Measurements from ENCODE around the gene TTC33. TPM values are rescaled to one million over a fixed set of nuclear protein-coding genes. Genes with fewer than 3 reads are reported as not detected.
"Not testable (repeated sequence)": the region's sequence is repeated elsewhere in the genome, so short reads cannot be mapped to it uniquely, and the experiment has no call there.

TTC33 gene
- total RNA-seq, 1 donor from 2014 or later: 15.2 TPM

- peak; percentile 67 for ATAC-seq (ENCODE audit: poor library complexity)
- intact Hi-C loops (cut with DNase I): no loop called here
- DNase-seq: no peak
Observed at GRCh38 chr5:40736103-40736875, 19.5 kb downstream of the TTC33 start.

- no peak for DNase-seq
- intact Hi-C loops (cut with DNase I): no loop called here
- ATAC-seq (ENCODE audit: poor library complexity): no peak
Observed at GRCh38 chr5:40735609-40736008, 20.2 kb downstream of the TTC33 start.

- ATAC-seq (ENCODE audit: poor library complexity): no peak
- intact Hi-C loops (cut with DNase I): no loop called here
- DNase-seq: no peak
Observed at GRCh38 chr5:40734986-40735385, 20.8 kb downstream of the TTC33 start.

GRCh38 chr5:40733879-40734563 is 21.7 kb downstream of the TTC33 start:
- ATAC-seq (ENCODE audit: poor library complexity) (peak; percentile 70), DNase-seq (no peak)
- intact Hi-C loops (cut with DNase I): no loop called here

GRCh38 chr5:40733434-40733833 is 22.3 kb downstream of the TTC33 start:
- ATAC-seq (ENCODE audit: poor library complexity): no peak
- no peak for DNase-seq
- intact Hi-C loops (cut with DNase I): no loop called here

- intact Hi-C loops (cut with DNase I): not testable (repeated sequence)
Observed at GRCh38 chr5:40722497-40722911, 33.3 kb downstream of the TTC33 start.

GRCh38 chr5:40720069-40720468 is 35.7 kb downstream of the TTC33 start:
- intact Hi-C loops (cut with DNase I): no loop called here
- ATAC-seq (ENCODE audit: poor library complexity) (no peak), DNase-seq (no peak)

More at GRCh38 chr5:40722497-40722911, 33.3 kb downstream of the TTC33 start:
- not testable (repeated sequence) for ATAC-seq (ENCODE audit: poor library complexity); DNase-seq

GRCh38 chr5:40717281-40717680 is 38.5 kb downstream of the TTC33 start:
- no peak for ATAC-seq (ENCODE audit: poor library complexity)

GRCh38 chr5:40716590-40716989 is 39.2 kb downstream of the TTC33 start:
- ATAC-seq (ENCODE audit: poor library complexity) (no peak), DNase-seq (no peak)
- intact Hi-C loops (cut with DNase I): no loop called here

More at GRCh38 chr5:40717281-40717680, 38.5 kb downstream of the TTC33 start:
- DNase-seq: no peak
- intact Hi-C loops (cut with DNase I): no loop called here

- intact Hi-C loops (cut with DNase I): no loop called here
- ATAC-seq (ENCODE audit: poor library complexity) (no peak), DNase-seq (no peak)
Observed at GRCh38 chr5:40716000-40716399, 39.8 kb downstream of the TTC33 start.

- ATAC-seq (ENCODE audit: poor library complexity): no peak
- intact Hi-C loops (cut with DNase I): no loop called here
- DNase-seq: no peak
Observed at GRCh38 chr5:40714001-40714400, 41.8 kb downstream of the TTC33 start.

- intact Hi-C loops (cut with DNase I); DNase-seq: not testable (repeated sequence)
Observed at GRCh38 chr5:40710575-40710974, 45.2 kb downstream of the TTC33 start.

GRCh38 chr5:40705484-40705883 is 50.3 kb downstream of the TTC33 start:
- ATAC-seq (ENCODE audit: poor library complexity); intact Hi-C loops (cut with DNase I); DNase-seq: not testable (repeated sequence)

More at GRCh38 chr5:40710575-40710974, 45.2 kb downstream of the TTC33 start:
- ATAC-seq (ENCODE audit: poor library complexity): not testable (repeated sequence)

- ATAC-seq (ENCODE audit: poor library complexity); intact Hi-C loops (cut with DNase I); DNase-seq: not testable (repeated sequence)
Observed at GRCh38 chr5:40702027-40702426, 53.7 kb downstream of the TTC33 start.

GRCh38 chr5:40700116-40700782 is 55.5 kb downstream of the TTC33 start:
- DNase-seq (no peak), ATAC-seq (ENCODE audit: poor library complexity) (no peak)
- intact Hi-C loops (cut with DNase I): no loop called here

GRCh38 chr5:40694433-40694832 is 61.3 kb downstream of the TTC33 start:
- ATAC-seq (ENCODE audit: poor library complexity) (no peak), DNase-seq (no peak)
- intact Hi-C loops (cut with DNase I): no loop called here

- no peak for ATAC-seq (ENCODE audit: poor library complexity)
- no peak for DNase-seq
- intact Hi-C loops (cut with DNase I): no loop called here
Observed at GRCh38 chr5:40691894-40692293, 63.9 kb downstream of the TTC33 start.

- ATAC-seq (ENCODE audit: poor library complexity) (no peak), DNase-seq (no peak)
- intact Hi-C loops (cut with DNase I): no loop called here
Observed at GRCh38 chr5:40690267-40690666, 65.5 kb downstream of the TTC33 start.

GRCh38 chr5:40689438-40689837 is 66.3 kb downstream of the TTC33 start:
- peak; percentile 61 for ATAC-seq (ENCODE audit: poor library complexity)
- intact Hi-C loops (cut with DNase I): loop anchor here (5.0 to 10.0 kb wide), 4 partner anchors 295 to 1112 kb away; no protein-coding TSS in a partner anchor
- DNase-seq: no peak

Measured in Right ventricle myocardium superior (tissue), 1 donor.